RPMI8226 (cell line): ENCODE data around the gene CD300A.
A peak's percentile ranks its signal among the peaks of the same experiment; 100 is the strongest.

Source experiments
- DNase-seq: peaks from one replicate; pipeline ENCODE4 v3.0.0-alpha.2; 2015

The CD300A gene

DNA sequence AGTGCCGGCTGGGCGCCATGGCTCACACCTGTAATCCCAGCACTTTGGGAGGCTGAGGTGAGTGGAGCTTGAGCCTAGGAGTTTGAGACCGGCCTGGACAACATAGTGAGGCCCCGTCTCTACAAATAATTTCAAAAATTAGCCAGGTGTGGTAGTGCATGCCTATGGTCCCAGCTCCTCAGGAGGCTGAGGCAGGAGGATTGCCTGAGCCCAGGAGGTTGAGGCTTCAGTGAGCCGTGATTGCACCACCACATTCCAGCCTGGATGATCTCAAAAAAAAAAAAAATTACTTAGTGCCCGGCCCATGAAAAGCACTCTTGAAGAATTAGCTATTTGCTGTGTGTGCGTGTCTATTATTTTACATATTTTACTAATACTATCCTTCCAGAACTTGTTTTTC lies 24.9 kb upstream of the CD300A start:
- no peak for DNase-seq

DNA sequence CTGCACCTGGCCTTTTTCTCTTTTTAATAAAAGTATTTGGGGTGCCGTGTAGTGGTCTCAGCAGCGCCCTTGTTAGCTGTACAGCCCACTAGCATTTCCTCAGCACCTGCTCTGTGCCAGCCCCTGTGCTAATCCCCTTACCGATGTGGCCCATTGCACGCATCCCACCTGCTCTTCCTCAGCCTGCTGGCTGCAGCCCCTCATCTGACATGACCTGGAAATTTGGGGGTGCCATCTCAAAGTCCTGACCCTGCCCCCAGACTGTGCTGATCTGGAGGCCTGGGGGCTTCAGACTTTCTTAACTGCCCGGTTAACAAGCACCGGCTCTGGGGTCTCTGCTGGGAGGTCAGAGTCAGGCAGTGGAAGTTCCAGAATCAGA lies 24.2 kb upstream of the CD300A start:
- no peak for DNase-seq

DNA sequence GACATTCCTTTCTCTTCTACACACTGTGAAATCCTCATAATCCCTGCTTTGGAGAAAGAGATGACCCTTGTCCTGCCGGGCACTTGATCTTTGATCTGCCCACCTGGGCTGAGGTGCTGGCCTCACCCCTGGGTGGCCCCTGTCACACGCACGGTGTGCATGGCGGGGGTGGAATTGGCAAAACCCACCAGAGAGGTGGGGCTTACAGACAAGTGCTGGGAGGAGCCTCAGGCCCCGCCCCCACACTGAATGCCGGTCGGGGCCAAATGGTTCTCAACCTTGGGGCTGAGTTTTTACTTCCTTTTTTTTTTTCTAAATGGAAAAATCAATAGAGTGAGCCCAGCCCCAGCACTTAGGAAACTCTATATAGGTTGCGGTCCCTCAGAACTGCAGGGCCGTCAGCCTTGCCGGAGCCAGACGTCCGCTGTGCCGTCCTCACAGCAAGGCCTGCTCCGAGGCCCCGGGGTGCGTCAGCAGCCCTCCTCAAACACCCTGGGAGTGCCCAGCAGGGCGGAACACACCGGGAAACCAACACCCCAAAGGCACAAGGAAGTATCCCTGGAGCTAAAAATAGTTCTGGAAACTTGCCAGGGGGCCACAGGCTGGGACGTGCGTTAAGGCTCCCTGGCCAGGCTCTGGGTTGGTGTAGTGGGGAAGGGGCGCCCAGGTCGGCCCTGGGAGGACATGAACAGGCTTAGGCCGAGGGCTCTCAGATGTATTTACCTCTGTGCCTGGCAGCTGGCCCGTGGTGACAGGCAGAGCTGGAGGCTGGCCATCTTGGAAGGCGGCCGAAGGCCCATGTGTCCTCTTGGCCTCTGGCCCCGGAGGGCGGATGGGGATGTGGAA lies 23.5 kb upstream of the CD300A start:
- peak; percentile 86 for DNase-seq

- no peak for DNase-seq
These were observed 22.7 kb upstream of the CD300A start for GRCh38 chr17:74443516-74444296.

- no peak for DNase-seq
These were observed 22.0 kb upstream of the CD300A start for GRCh38 chr17:74444406-74444805.

GRCh38 chr17:74445158-74445557 lies 21.3 kb upstream of the CD300A start:
- no peak for DNase-seq

GRCh38 chr17:74446551-74447500 lies 19.6 kb upstream of the CD300A start:
- peak; percentile 59 for DNase-seq

DNA sequence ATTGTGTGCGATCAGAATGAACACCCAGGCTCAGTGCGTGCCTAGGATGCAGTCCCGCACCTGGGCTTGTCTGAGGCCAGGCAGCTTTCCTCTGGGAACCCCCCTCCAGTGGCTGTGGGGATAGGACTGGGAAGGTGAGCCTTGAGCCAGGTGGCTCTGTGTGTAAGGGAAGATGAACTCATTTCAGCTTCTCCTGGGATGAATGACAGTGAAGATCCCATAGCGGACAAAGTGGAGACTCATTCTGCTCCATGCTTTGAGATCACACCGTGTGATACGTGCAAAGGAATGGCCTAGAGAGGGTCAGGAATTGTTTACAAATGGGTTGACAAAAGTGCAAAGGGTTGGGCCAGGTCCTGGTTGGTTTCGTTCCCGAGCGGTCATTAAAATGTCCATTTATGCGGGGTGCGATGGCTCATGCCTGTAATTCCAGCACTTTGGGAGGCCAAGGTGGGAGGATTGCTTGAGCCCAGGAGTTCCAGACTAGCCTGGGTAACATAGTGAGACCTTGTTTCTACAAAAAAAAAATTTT lies 18.7 kb upstream of the CD300A start:
- DNase-seq, result no peak

DNA sequence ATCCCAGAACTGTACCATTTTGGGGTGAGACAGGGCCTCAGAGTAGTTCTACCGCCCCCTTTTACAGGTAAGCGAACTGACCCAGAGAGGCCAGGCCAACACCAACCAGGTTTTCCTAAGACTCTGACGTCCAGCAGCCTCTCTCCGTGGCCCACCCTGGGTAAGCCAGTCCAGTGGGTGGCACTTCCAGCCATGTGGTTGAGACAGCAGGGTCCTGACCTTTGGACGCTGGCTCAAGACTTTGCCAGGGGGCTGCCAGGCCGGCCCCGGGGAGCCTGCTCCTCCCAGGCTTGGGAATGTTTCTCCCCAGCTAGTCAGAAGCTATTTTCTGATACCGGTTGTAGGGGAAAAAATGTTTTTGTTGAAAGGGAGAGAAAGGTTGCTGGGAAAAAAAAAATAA lies 17.7 kb upstream of the CD300A start:
- DNase-seq, result no peak

- no peak for DNase-seq
These were observed 17.1 kb upstream of the CD300A start for GRCh38 chr17:74449306-74449705.

- no peak for DNase-seq
These were observed 16.7 kb upstream of the CD300A start for GRCh38 chr17:74449773-74450172.

DNA sequence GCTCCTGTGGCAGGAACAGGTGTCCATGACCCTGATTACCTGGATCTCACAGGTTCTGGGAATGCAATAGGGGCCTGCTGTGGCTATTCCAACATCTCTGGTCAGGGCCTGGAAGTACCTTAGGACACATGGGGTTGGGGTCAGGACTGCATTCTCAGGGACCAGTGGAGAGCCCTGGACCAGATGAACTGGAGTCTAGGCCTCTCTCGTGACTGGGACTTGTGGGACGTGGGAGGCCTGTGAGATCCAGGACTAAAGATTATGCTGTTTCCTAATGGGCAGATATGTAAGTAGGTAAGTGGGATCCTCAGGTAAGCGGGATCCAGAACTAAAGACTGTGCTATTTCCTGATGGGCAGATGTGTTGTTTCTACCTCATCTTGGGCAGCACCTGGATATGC lies 16.2 kb upstream of the CD300A start:
- DNase-seq, result no peak

DNA sequence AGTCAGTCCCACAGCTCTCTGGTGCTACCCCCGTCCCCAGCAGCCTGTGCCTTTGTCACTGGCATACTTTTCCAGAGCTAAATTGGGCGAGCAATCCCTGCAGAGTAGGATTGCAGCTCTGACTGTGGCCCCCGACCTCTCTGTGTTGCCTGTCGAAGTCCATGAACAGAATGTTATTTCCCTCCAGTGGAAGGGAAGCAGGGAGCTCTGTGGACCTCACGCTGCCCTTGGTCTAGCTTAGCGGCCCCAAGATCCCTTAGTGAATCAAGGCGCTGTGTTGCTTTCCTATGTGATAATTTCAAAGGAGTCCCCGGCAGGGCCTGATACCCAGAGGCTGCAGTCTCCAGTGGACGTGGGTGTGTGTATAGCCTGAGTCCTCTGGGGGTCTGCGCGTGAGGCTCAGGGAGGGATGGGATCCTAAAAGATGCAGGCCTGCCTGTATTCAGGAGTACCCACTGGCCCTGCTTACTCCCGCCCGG lies 15.5 kb upstream of the CD300A start:
- DNase-seq, result no peak

DNA sequence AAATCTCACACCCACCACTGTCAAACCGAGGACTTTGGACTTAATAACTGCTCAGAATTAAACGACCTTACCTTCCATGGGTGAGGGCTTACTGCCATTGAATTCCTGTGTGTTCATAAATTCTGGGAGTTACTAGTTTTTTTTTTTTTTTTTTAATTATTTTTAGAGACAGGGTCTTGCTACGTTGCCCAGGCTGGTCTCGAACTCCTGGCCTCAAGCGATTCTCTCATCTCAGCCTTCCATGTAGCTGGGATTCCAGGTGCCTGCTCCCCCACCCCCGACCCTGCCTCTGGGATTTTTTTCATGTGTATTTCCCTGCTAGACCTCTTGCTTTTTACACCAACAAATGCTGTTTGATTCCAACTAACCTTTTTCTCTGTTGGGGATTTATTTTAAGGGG lies 14.9 kb upstream of the CD300A start:
- DNase-seq, result no peak

DNA sequence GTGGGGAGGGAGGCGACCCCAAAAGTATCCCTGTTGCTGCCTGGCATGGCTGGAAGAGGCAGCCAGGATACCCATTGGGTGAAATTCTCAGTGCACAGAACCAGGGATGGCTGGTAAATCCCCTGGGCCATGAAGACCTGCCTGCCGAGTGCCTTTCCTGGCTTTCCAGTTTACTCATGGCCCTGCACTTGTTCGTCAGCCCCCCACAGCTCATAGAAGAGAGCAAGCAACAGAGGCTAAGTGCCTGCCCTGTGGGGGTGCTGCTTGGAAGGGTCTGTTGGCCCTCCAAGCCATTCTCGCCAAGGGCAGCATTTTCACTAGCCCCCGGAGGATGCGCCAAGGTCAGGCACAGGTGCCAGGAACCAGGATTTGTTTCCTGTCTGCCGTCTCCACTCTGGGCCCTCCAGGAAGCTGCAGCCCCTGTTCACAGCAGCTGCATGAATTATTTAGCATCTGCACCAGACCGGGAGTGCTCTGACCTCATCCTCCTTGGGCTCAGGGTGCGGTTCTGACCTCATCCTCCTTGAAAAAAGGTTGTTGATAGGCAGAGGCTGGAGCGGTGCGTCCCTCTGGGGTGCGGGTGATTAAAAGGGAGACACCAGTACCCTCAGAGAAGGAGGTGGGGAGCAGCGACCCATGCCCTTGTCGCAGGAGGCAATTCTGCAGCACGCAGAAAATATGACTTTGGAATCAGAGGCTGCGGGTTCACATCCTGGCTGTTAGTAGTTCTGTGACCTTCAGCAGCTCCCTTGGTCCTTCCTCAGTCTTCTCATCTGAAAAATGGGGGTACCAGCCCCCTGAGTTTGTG lies 14.2 kb upstream of the CD300A start:
- no peak for DNase-seq

- no peak for DNase-seq
These were observed 13.4 kb upstream of the CD300A start for GRCh38 chr17:74452841-74453661.

DNA sequence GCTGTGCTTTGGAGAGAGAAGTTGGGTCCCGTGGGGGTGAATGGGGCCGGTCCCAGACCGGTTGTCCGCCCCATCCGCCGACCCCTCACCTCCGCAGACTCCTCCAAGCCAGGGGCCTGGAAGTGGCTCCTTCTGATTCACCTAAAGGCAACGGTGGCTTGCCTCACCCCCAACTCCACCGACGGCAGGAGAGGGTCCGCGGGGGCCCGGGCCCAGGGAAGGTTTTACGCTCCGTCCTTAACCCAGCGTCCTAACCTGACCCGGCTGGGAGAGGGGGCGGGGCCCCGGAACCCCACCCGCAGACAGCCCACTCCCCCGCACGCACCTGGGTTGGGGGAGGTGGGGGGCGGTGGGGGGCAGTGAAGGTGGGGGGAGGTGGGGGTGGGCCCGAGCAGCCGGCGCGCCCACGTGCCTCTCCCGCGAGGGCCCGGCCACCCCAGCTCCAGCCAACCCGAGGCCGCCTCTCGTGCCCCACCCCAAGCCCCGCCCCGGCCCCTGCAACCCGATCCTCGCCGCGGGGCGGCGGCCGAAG lies 12.7 kb upstream of the CD300A start:
- DNase-seq, result peak; percentile 91

DNA sequence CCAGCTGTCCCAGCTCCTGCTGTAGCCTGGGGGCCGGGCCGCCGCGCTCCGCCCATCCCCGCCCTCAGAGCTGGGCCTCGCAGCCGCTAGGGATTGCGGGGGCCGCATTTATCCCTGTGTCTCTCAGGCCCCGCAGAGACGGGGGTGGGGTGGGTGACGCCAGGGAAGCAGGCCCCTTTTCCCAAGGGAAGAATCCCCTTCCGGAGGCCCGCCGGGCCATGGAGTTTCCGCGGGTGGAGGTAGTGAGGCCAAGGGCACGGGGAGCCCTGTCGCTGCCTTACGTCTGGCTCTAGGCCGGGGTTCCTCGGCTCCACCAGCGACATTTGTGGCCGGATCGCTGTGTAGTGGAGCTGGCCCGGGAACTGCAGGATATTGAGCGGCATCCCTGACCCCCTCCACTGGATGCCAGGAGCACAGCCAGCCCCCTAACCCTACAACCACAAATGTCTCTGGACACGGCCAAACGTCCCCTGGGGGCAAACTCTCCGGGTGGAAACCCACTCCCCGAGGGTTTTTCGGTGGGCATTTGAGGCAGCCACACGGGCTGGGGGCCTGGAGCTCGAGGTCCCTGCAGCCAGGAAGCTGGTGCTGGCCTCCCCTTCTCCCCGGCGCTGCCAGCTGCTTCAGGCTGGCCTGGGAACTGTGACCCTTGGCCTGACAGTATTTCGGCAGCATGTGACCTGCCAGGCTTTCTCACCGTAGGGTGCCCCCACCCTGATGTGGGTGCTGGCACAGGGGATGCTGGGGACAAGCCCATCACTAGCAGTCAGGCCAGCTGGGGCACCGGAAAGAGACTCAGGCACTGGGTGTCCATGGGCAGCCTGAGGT lies 12.0 kb upstream of the CD300A start:
- no peak for DNase-seq

GRCh38 chr17:74455025-74455545 lies 11.3 kb upstream of the CD300A start:
- no peak for DNase-seq
